Measurements from ENCODE around the gene UNC13B. TPM values are rescaled to one million over a fixed set of nuclear protein-coding genes. Genes with fewer than 3 reads are reported as not detected.
"Not testable (repeated sequence)": the region's sequence is repeated elsewhere in the genome, so short reads cannot be mapped to it uniquely, and the experiment has no call there.

UNC13B gene
- total and polyA plus RNA-seq, 5 donors from 2014 or later: 0.14 to 0.96 (median 0.20) TPM; not detected in 2

DNA sequence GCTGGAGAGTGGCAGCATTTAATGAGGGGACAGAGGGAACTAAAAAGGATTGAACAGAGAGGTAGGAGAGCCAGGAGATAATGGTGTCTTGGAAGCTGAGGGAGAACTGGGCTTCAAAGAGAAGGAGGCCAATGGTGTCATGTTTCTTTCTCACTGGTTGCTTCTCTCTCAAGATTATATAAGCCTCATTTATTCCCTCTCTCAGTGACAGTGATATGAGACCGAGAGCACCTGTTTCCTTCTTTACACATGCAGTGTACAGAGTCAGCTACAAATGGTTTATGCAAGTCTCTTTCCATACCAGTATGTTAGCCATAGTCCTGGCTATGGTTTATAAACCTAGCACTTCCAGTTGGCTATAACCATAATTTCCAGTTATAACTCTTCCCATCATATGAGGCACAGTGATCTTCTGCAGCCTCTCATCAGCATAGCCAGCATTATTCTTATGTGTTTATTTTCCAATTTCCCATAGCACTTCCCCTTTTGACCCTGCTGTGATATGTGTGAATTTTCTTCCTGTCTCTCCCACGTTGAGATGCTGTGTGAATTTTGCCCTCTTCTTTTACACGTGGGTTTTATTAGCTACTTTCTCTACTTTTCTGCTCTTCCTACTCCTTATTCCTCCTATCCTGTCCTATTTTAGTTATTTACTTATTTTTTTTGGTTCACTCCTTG is 71.2 kb downstream of the UNC13B start:
- Histone ChIP-seq H3K27me3 (ENCODE audit: control insufficient read depth, insufficient read depth, low read length) (peaks cover 2% of the 10 kb centered on the region), H3K4me3 (ENCODE audit: low read depth, low read length) (no peak overlapping the region), H3K9me3 (ENCODE audit: control insufficient read depth in 2 of 2, low read length in 2 of 2) (no peaks in the 10 kb centered on the region), H3K27ac (ENCODE audit: insufficient read depth, low read length, poor library complexity, severe bottlenecking) (no peak overlapping the region), H3K4me1 (ENCODE audit: control insufficient read depth, insufficient read depth, low read length, poor library complexity, severe bottlenecking) (no peaks in the 10 kb centered on the region), H3K36me3 (ENCODE audit: control insufficient read depth, insufficient read depth, low read length) (no peaks in the 10 kb centered on the region)
- Mint-ChIP-seq H3K27me3 (peaks cover 17% of the 10 kb centered on the region), H3K4me1 (no peaks in the 10 kb centered on the region), H3K36me3 (no peaks in the 10 kb centered on the region), H3K27ac (no peak overlapping the region), H3K9me3 (no peaks in the 10 kb centered on the region), H3K4me3 (no peak overlapping the region)
- ATAC-seq (ENCODE audit: low read depth in 2 of 2) (no peak), DNase-seq (no peak)

DNA sequence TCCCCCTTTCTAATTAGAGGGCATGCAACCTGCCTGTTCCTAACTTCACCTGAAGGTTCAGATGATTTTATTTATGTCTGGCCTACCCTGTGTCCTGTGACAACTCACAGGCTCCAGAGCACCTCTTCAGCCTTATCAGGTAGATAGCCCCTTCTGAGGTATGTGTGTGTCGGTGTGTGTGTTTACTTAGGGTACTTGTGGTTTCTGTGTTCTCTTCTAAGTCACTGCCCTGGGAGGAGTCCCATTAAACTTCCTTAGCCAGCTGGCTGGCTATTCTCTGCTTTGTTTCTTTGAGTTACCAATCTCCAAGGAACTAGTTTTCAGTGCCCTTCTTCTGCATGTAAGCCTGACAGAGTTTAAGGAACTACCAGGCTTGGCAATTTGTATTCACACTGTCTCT is 74.9 kb downstream of the UNC13B start:
- no peak for DNase-seq
- H3K9me3 Mint-ChIP-seq: peaks cover 0 to 9% (median 0%) of the 10 kb centered on the region in 7 donors

DNA sequence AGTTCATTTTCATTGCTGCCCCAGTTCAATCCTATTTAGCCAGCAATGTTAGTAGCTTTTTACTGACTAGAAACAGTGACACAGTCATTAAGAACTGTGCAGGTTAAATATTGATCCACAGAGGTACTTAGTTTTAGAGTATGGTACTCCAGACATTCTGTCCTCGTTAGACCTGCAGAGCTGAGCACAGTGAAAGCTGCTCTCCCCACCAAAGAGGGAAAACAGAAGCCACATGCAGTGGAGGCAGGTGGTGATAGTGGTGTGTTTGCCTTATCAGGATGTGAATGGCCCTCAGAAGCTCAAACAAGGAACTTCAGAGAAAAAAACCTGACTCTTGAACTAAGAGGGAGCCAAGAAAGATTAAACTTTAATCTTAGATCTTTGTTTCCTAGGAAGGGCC is 75.5 kb downstream of the UNC13B start:
- H3K9me3 Mint-ChIP-seq: peaks cover 0 to 9% (median 0%) of the 10 kb centered on the region in 7 donors
- ATAC-seq (ENCODE audit: low read depth in 2 of 2) (no peak), DNase-seq (no peak)
- no peaks in the 10 kb centered on the region for H3K36me3 ChIP-seq (ENCODE audit: control insufficient read depth, insufficient read depth, low read length)
- H3K27me3 Mint-ChIP-seq: peaks cover 25% of the 10 kb centered on the region
- no peaks in the 10 kb centered on the region for H3K27me3 ChIP-seq (ENCODE audit: control insufficient read depth, insufficient read depth, low read length)
- no peak overlapping the region for H3K27ac Mint-ChIP-seq
- no peak overlapping the region for H3K4me3 Mint-ChIP-seq
- H3K9me3 ChIP-seq (ENCODE audit: control insufficient read depth in 2 of 2, low read length in 2 of 2): no peaks in the 10 kb centered on the region
- H3K27ac ChIP-seq (ENCODE audit: insufficient read depth, low read length, poor library complexity, severe bottlenecking): no peak overlapping the region
- H3K4me3 ChIP-seq (ENCODE audit: low read depth, low read length): no peak overlapping the region
- H3K4me1 Mint-ChIP-seq: no peaks in the 10 kb centered on the region
- no peaks in the 10 kb centered on the region for H3K4me1 ChIP-seq (ENCODE audit: control insufficient read depth, insufficient read depth, low read length, poor library complexity, severe bottlenecking)
- no peaks in the 10 kb centered on the region for H3K36me3 Mint-ChIP-seq

More for the DNA sequence above, 74.9 kb downstream of the UNC13B start:
- Mint-ChIP-seq H3K27me3 (peaks cover 25% of the 10 kb centered on the region), H3K4me1 (no peaks in the 10 kb centered on the region), H3K36me3 (no peaks in the 10 kb centered on the region), H3K4me3 (no peak overlapping the region), H3K27ac (no peak overlapping the region)
- Histone ChIP-seq H3K36me3 (ENCODE audit: control insufficient read depth, insufficient read depth, low read length) (no peaks in the 10 kb centered on the region), H3K4me1 (ENCODE audit: control insufficient read depth, insufficient read depth, low read length, poor library complexity, severe bottlenecking) (no peaks in the 10 kb centered on the region), H3K9me3 (ENCODE audit: control insufficient read depth in 2 of 2, low read length in 2 of 2) (no peaks in the 10 kb centered on the region), H3K27me3 (ENCODE audit: control insufficient read depth, insufficient read depth, low read length) (no peaks in the 10 kb centered on the region), H3K27ac (ENCODE audit: insufficient read depth, low read length, poor library complexity, severe bottlenecking) (no peak overlapping the region), H3K4me3 (ENCODE audit: low read depth, low read length) (no peak overlapping the region)
- ATAC-seq (ENCODE audit: low read depth in 2 of 2): no peak

DNA sequence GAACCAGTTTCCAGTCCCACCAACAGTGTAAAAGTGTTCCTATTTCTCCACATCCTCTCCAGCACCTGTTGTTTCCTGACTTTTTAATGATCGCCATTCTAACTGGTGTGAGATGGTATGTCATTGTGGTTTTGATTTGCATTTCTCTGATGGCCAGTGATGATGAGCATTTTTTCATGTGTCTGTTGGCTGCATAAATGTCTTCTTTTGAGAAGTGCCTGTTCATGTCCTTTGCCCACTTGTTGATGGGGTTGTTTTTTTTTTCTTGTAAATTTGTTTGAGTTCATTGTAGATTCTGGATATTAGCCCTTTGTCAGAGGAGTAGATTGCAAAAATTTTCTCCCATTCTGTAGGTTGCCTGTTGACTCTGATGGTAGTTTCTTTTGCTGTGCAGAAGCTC is 84.1 kb downstream of the UNC13B start:
- H3K36me3 ChIP-seq (ENCODE audit: control insufficient read depth, insufficient read depth, low read length); DNase-seq; H3K36me3 Mint-ChIP-seq; H3K9me3 Mint-ChIP-seq; H3K9me3 ChIP-seq (ENCODE audit: control insufficient read depth in 2 of 2, low read length in 2 of 2); H3K27me3 ChIP-seq (ENCODE audit: control insufficient read depth, insufficient read depth, low read length); H3K27ac ChIP-seq (ENCODE audit: insufficient read depth, low read length, poor library complexity, severe bottlenecking); H3K4me1 ChIP-seq (ENCODE audit: control insufficient read depth, insufficient read depth, low read length, poor library complexity, severe bottlenecking); H3K4me3 ChIP-seq (ENCODE audit: low read depth, low read length); ATAC-seq (ENCODE audit: low read depth in 2 of 2); H3K4me3 Mint-ChIP-seq; H3K4me1 Mint-ChIP-seq; H3K27ac Mint-ChIP-seq: not testable (repeated sequence)
- peaks cover 20% of the 10 kb centered on the region for H3K27me3 Mint-ChIP-seq

DNA sequence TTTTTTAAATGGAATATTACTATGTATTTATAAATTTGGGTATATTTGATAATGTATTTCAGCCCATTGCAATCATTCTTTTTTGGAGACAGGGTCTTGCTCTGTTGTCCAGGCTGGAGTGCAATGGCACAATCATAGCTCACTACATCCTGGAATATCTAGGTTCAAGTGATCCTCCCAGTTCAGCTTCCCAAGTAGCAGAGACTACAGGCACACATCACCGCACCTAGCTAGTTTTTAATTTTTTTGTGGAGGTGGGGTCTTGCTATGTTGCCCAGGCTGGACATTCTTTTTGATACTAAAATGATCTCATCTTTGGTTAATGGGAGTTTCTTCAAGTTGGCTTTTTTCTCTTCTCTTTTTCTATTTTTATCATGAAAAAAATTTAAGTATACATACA is 91.3 kb downstream of the UNC13B start:
- Histone ChIP-seq H3K4me1 (ENCODE audit: control insufficient read depth, insufficient read depth, low read length, poor library complexity, severe bottlenecking) (no peaks in the 10 kb centered on the region), H3K4me3 (ENCODE audit: low read depth, low read length) (no peak overlapping the region), H3K9me3 (ENCODE audit: control insufficient read depth in 2 of 2, low read length in 2 of 2) (no peaks in the 10 kb centered on the region), H3K27me3 (ENCODE audit: control insufficient read depth, insufficient read depth, low read length) (no peaks in the 10 kb centered on the region), H3K36me3 (ENCODE audit: control insufficient read depth, insufficient read depth, low read length) (no peaks in the 10 kb centered on the region), H3K27ac (ENCODE audit: insufficient read depth, low read length, poor library complexity, severe bottlenecking) (no peak overlapping the region)
- DNase-seq: no peak
- Mint-ChIP-seq H3K4me1 (no peaks in the 10 kb centered on the region), H3K9me3 (peaks cover 0 to 4% (median 0%) of the 10 kb centered on the region in 7 donors), H3K4me3 (no peak overlapping the region), H3K36me3 (no peaks in the 10 kb centered on the region), H3K27me3 (peaks cover 18% of the 10 kb centered on the region), H3K27ac (no peak overlapping the region)
- no peak for ATAC-seq (ENCODE audit: low read depth in 2 of 2)

DNA sequence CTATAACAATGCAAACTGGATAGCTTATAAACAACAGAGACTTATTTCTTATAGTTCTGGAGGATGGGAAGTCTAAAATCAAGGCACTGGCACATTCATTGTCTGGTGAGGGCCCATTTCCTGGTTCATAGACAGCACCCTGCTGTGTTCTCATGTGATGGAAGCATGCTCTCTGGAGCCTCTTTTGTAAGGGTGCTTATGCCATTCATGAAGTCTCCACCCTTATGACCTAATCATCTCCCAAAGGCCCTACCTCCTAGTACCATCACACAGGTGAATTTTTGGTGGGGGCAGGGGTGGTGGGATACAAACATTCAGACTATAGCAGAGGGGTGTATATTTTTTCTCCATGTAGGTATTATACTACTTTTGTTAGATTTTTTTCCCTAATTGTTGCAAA is 92.4 kb downstream of the UNC13B start:
- Mint-ChIP-seq H3K4me3 (no peak overlapping the region), H3K9me3 (no peaks in the 10 kb centered on the region), H3K27ac (no peak overlapping the region), H3K27me3 (peaks cover 12% of the 10 kb centered on the region), H3K36me3 (no peaks in the 10 kb centered on the region), H3K4me1 (no peaks in the 10 kb centered on the region)
- Histone ChIP-seq H3K27me3 (ENCODE audit: control insufficient read depth, insufficient read depth, low read length) (no peaks in the 10 kb centered on the region), H3K4me3 (ENCODE audit: low read depth, low read length) (no peak overlapping the region), H3K27ac (ENCODE audit: insufficient read depth, low read length, poor library complexity, severe bottlenecking) (no peak overlapping the region), H3K4me1 (ENCODE audit: control insufficient read depth, insufficient read depth, low read length, poor library complexity, severe bottlenecking) (no peaks in the 10 kb centered on the region), H3K9me3 (ENCODE audit: control insufficient read depth in 2 of 2, low read length in 2 of 2) (no peaks in the 10 kb centered on the region), H3K36me3 (ENCODE audit: control insufficient read depth, insufficient read depth, low read length) (no peaks in the 10 kb centered on the region)
- DNase-seq (peak in 1 of 3 donors; percentile 6), ATAC-seq (ENCODE audit: low read depth in 2 of 2) (no peak)

DNA sequence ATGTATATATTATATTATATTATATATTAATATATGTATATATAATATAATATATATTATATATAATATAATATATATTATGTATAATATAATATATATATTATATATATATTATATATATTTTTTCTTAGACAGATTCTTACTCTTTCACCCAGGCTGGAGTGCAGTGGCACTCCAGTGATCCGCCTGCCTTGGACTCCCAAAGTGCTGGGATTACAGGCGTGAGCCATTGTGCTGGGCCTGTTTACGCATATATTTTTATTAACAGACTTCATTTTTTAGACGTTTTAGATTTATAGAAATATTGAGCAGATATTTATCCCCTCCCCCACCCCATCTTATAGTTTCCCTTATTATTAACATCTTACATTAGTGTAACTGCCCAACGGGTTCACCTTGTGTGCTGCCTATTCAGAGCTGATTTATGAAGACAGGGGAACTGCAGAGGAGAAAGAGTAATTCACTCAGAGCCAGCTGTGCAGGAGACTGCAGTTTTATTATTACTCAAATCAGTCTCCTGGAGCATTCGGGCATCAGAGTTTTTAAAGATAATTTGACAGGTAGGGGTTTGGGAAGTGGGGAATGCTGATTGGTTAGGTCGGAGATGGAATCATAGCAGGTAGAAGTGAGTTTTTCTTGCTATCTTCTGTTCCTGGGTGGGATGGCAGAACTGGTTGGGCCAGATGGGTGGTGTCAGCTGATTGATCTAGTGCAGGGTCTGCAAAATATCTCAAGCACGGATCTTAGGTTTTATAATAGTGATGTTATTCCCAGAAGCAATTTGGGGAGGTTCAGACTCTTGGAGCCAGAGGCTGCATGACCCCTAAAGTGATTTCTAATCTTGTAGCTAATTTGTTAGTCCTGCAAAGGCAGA is 93.4 kb downstream of the UNC13B start:
- H3K36me3 ChIP-seq (ENCODE audit: control insufficient read depth, insufficient read depth, low read length): no peaks in the 10 kb centered on the region
- no peak overlapping the region for H3K4me3 Mint-ChIP-seq
- H3K27me3 ChIP-seq (ENCODE audit: control insufficient read depth, insufficient read depth, low read length): no peaks in the 10 kb centered on the region
- peaks cover 12% of the 10 kb centered on the region for H3K27me3 Mint-ChIP-seq
- H3K36me3 Mint-ChIP-seq: no peaks in the 10 kb centered on the region
- H3K27ac ChIP-seq (ENCODE audit: insufficient read depth, low read length, poor library complexity, severe bottlenecking): no peak overlapping the region
- no peaks in the 10 kb centered on the region for H3K9me3 ChIP-seq (ENCODE audit: control insufficient read depth in 2 of 2, low read length in 2 of 2)
- H3K9me3 Mint-ChIP-seq: no peaks in the 10 kb centered on the region
- no peaks in the 10 kb centered on the region for H3K4me1 ChIP-seq (ENCODE audit: control insufficient read depth, insufficient read depth, low read length, poor library complexity, severe bottlenecking)
- no peak overlapping the region for H3K4me3 ChIP-seq (ENCODE audit: low read depth, low read length)
- DNase-seq: no peak
- H3K27ac Mint-ChIP-seq: no peak overlapping the region
- ATAC-seq (ENCODE audit: low read depth in 2 of 2): no peak
- no peaks in the 10 kb centered on the region for H3K4me1 Mint-ChIP-seq

Data from CD4-positive, CD25-positive, alpha-beta regulatory T cell (primary cell).